Activated CD4-positive, CD25-positive, alpha-beta regulatory T cell treated with anti-CD3 and anti-CD28 coated beads, Interleukin-2, amount 50 U/mL, for 24 hours (primary cell): ENCODE data around the gene MARK1.
A peak's percentile ranks its signal among the peaks of the same experiment; 100 is the strongest.
"Not testable (repeated sequence)": the region's sequence is repeated elsewhere in the genome, so short reads cannot be mapped to it uniquely, and the experiment has no call there.

Experiments
- ATAC-seq, 2 donors: fragments of 150-1000 bp; cut with Tn5 transposase; one replicate each; pipeline ENCODE4 v1.10.0; 2021; ENCODE audit warnings: mild to moderate bottlenecking in 1 of 2, moderate library complexity in 1 of 2

Gene MARK1

GRCh38 chr1:220631238-220631815, 103.4 kb downstream of the MARK1 start:
- ATAC-seq, result no peak

- no peak for ATAC-seq
Observed at GRCh38 chr1:220637759-220638158, 109.8 kb downstream of the MARK1 start.

- no peak for ATAC-seq
Observed at GRCh38 chr1:220642285-220642684, 114.3 kb downstream of the MARK1 start.

- no peak for ATAC-seq
Observed at GRCh38 chr1:220652995-220653394, 125.1 kb downstream of the MARK1 start.

GRCh38 chr1:220655509-220655908, 127.6 kb downstream of the MARK1 start:
- ATAC-seq, result no peak

- ATAC-seq, result no peak
Observed at GRCh38 chr1:220655961-220656740, 128.2 kb downstream of the MARK1 start.

GRCh38 chr1:220666349-220666748, 138.4 kb downstream of the MARK1 start:
- ATAC-seq, result no peak

- no peak for ATAC-seq
Observed at GRCh38 chr1:220669005-220669404, 141.1 kb downstream of the MARK1 start.

- ATAC-seq, result no peak
Observed at GRCh38 chr1:220670365-220670764, 142.4 kb downstream of the MARK1 start.

- no peak for ATAC-seq
Observed at GRCh38 chr1:220673921-220674320, 146.0 kb downstream of the MARK1 start.

- no peak for ATAC-seq
Observed at GRCh38 chr1:220677251-220677650, 149.3 kb downstream of the MARK1 start.

- peak in 1 of 2 donors; percentile 58 for ATAC-seq
Observed at GRCh38 chr1:220680085-220680687, 152.2 kb downstream of the MARK1 start.

- ATAC-seq, result no peak
Observed at GRCh38 chr1:220681220-220681880, 153.4 kb downstream of the MARK1 start.

GRCh38 chr1:220682901-220683576, 155.1 kb downstream of the MARK1 start:
- ATAC-seq, result no peak

- not testable (repeated sequence) for ATAC-seq
Observed at GRCh38 chr1:220683716-220684115, 155.8 kb downstream of the MARK1 start.

GRCh38 chr1:220684890-220685289, 157.0 kb downstream of the MARK1 start:
- no peak for ATAC-seq

GRCh38 chr1:220685879-220686278, 157.9 kb downstream of the MARK1 start:
- ATAC-seq, result no peak

GRCh38 chr1:220687809-220688208, 159.9 kb downstream of the MARK1 start:
- no peak for ATAC-seq

- ATAC-seq, result no peak
Observed at GRCh38 chr1:220689666-220690065, 161.7 kb downstream of the MARK1 start.

GRCh38 chr1:220690140-220691052, 162.5 kb downstream of the MARK1 start, which contains the start of gene C1orf115:
C1orf115 (plus strand) TSS chr1:220690363; CDS start chr1:220690403, 40 bp downstream.
- peak; percentile 90 to 92 for ATAC-seq

- ATAC-seq, result no peak
Observed at GRCh38 chr1:220691053-220691684, 163.2 kb downstream of the MARK1 start.
